Type B pancreatic cell (in vitro differentiated cells): ENCODE results near the gene GPX7. TPM values are rescaled to one million over a fixed set of nuclear protein-coding genes. Genes with fewer than 3 reads are reported as not detected.

ENCODE experiments used
- DNase-seq: peaks from one replicate; pipeline ENCODE4 v3.0.0; 2021; ENCODE audit warnings: mixed read lengths; ENCODE audit not compliant: unreplicated experiment; ENCODE audit errors: extremely low spot score
- H3K27ac Mint-ChIP-seq: 2 replicates; pipeline ENCODE4 v1.8.0; 2021; ENCODE audit warnings: mild to moderate bottlenecking, mixed read lengths
- H3K27me3 Mint-ChIP-seq: 2 replicates; pipeline ENCODE4 v1.8.0; 2021; ENCODE audit warnings: mixed read lengths
- H3K36me3 Mint-ChIP-seq: 2 replicates; pipeline ENCODE4 v1.8.0; 2021; ENCODE audit warnings: mixed read lengths
- H3K4me1 Mint-ChIP-seq: one replicate; pipeline ENCODE4 v1.8.0; 2021; ENCODE audit warnings: mixed read lengths; ENCODE audit not compliant: unreplicated experiment
- H3K4me3 Mint-ChIP-seq: 2 replicates; pipeline ENCODE4 v1.8.0; 2021; ENCODE audit warnings: mild to moderate bottlenecking, mixed read lengths
- H3K9me3 Mint-ChIP-seq: 2 replicates; pipeline ENCODE4 v1.8.0; 2021; ENCODE audit warnings: mixed read lengths
- total RNA-seq: library from RNA; stranded (reverse); gene quantifications from 2 replicates; pipeline ENCODE4 v1.2.1, GENCODE V29; 2021; ENCODE audit warnings: low replicate concordance
- TF ChIP-seq, protein P1 (sequence below): fragments of 200-600 bp; sonication (generic); conservative IDR thresholded peaks from 2 replicates; pipeline ENCODE4 v1.5.0; 2021; ENCODE audit warnings: antibody characterized with exemption, mild to moderate bottlenecking

Gene GPX7
- total RNA-seq, 1 donor from 2014 or later, result 35.4 TPM

GRCh38 chr1:52657702-52658101, 55.5 kb downstream of the GPX7 start:
- Mint-ChIP-seq H3K27ac (no peak overlapping the region), H3K4me3 (no peak overlapping the region), H3K9me3 (no peaks in the 10 kb centered on the region), H3K27me3 (no peaks in the 10 kb centered on the region), H3K36me3 (no peaks in the 10 kb centered on the region), H3K4me1 (peaks cover 19% of the 10 kb centered on the region)
- TF ChIP-seq, protein P1, sequence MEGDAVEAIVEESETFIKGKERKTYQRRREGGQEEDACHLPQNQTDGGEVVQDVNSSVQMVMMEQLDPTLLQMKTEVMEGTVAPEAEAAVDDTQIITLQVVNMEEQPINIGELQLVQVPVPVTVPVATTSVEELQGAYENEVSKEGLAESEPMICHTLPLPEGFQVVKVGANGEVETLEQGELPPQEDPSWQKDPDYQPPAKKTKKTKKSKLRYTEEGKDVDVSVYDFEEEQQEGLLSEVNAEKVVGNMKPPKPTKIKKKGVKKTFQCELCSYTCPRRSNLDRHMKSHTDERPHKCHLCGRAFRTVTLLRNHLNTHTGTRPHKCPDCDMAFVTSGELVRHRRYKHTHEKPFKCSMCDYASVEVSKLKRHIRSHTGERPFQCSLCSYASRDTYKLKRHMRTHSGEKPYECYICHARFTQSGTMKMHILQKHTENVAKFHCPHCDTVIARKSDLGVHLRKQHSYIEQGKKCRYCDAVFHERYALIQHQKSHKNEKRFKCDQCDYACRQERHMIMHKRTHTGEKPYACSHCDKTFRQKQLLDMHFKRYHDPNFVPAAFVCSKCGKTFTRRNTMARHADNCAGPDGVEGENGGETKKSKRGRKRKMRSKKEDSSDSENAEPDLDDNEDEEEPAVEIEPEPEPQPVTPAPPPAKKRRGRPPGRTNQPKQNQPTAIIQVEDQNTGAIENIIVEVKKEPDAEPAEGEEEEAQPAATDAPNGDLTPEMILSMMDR, result no peak
- DNase-seq, result no peak

Other genes with a start within 250 kb of the GPX7 start
- 33.7 and 35.9 TPM in 2 replicates for gene CC2D1B, start 236.2 kb upstream of the GPX7 start, total RNA-seq
- gene ORC1, start 197.9 kb upstream of the GPX7 start, total RNA-seq, result 6.5 and 14.8 TPM in 2 replicates
- 55.6 and 70.7 TPM in 2 replicates for gene PRPF38A, start 197.8 kb upstream of the GPX7 start, total RNA-seq
- 69.4 and 108 TPM in 2 replicates for gene TUT4, start 49.3 kb upstream of the GPX7 start, total RNA-seq
- not detected in 2 replicates for gene SHISAL2A, start 30.8 kb downstream of the GPX7 start, total RNA-seq
- 25.1 and 27.9 TPM in 2 replicates for gene COA7, start 96.0 kb downstream of the GPX7 start, total RNA-seq
- gene ZYG11B, start 124.1 kb downstream of the GPX7 start, total RNA-seq, result 23.1 and 32.3 TPM in 2 replicates
- 0.31 and 0.64 TPM in 2 replicates for gene ZYG11A, start 240.4 kb downstream of the GPX7 start, total RNA-seq